T-helper 1 cell treated with Interleukin-12 subunit alpha and Interleukin-12 subunit beta and Interleukin-4 antibody, amounts not matched to agents 30 μg/mL and 1 μg/mL, for 36 hours (primary cell): Measurements from ENCODE around the gene DAB2.
"Not testable (repeated sequence)": the region's sequence is repeated elsewhere in the genome, so short reads cannot be mapped to it uniquely, and the experiment has no call there.

Experiments used
- H3K27ac Mint-ChIP-seq: one replicate; pipeline ENCODE4 v1.8.0; 2021; ENCODE audit warnings: mild to moderate bottlenecking, mixed read lengths
- H3K27me3 Mint-ChIP-seq: one replicate; pipeline ENCODE4 v1.8.0; 2021; ENCODE audit warnings: low read depth, mixed read lengths
- H3K36me3 Mint-ChIP-seq: one replicate; pipeline ENCODE4 v1.8.0; 2021; ENCODE audit warnings: low read depth, mixed read lengths
- H3K4me1 Mint-ChIP-seq: one replicate; pipeline ENCODE4 v1.8.0; 2021; ENCODE audit warnings: low read depth, mixed read lengths
- H3K4me3 Mint-ChIP-seq: one replicate; pipeline ENCODE4 v1.8.0; 2021; ENCODE audit warnings: mild to moderate bottlenecking, moderate library complexity, mixed read lengths
- H3K9me3 Mint-ChIP-seq: one replicate; pipeline ENCODE4 v1.8.0; 2021; ENCODE audit warnings: mixed read lengths

DAB2 gene

GRCh38 chr5:39337252-39337915 is 87.4 kb downstream of the DAB2 start:
- Mint-ChIP-seq H3K36me3 (no peaks in the 10 kb centered on the region), H3K4me1 (no peaks in the 10 kb centered on the region), H3K27ac (no peak overlapping the region), H3K4me3 (no peak overlapping the region), H3K9me3 (no peaks in the 10 kb centered on the region), H3K27me3 (no peaks in the 10 kb centered on the region)

GRCh38 chr5:39334296-39334695 is 90.5 kb downstream of the DAB2 start:
- H3K36me3 Mint-ChIP-seq, H3K27ac Mint-ChIP-seq, H3K4me1 Mint-ChIP-seq, H3K9me3 Mint-ChIP-seq, H3K27me3 Mint-ChIP-seq, H3K4me3 Mint-ChIP-seq: not testable (repeated sequence)

- no peak overlapping the region for H3K27ac Mint-ChIP-seq
- H3K27me3 Mint-ChIP-seq, result peaks cover 4% of the 10 kb centered on the region
- H3K9me3 Mint-ChIP-seq, result no peaks in the 10 kb centered on the region
- no peaks in the 10 kb centered on the region for H3K4me1 Mint-ChIP-seq
- H3K4me3 Mint-ChIP-seq, result no peak overlapping the region
- no peaks in the 10 kb centered on the region for H3K36me3 Mint-ChIP-seq
Measured at GRCh38 chr5:39333104-39333503, 91.7 kb downstream of the DAB2 start.

- H3K27me3 Mint-ChIP-seq, result peaks cover 4% of the 10 kb centered on the region
- no peaks in the 10 kb centered on the region for H3K9me3 Mint-ChIP-seq
- H3K4me1 Mint-ChIP-seq, result no peaks in the 10 kb centered on the region
- no peaks in the 10 kb centered on the region for H3K36me3 Mint-ChIP-seq
- no peak overlapping the region for H3K27ac Mint-ChIP-seq
- no peak overlapping the region for H3K4me3 Mint-ChIP-seq
Measured at GRCh38 chr5:39331861-39332381, 92.9 kb downstream of the DAB2 start.

- Mint-ChIP-seq H3K9me3 (no peaks in the 10 kb centered on the region), H3K4me3 (no peak overlapping the region), H3K36me3 (no peaks in the 10 kb centered on the region), H3K4me1 (no peaks in the 10 kb centered on the region), H3K27ac (no peak overlapping the region), H3K27me3 (peaks cover 4% of the 10 kb centered on the region)
Measured at GRCh38 chr5:39328731-39329130, 96.0 kb downstream of the DAB2 start.

GRCh38 chr5:39323542-39323941 is 101.2 kb downstream of the DAB2 start:
- no peak overlapping the region for H3K27ac Mint-ChIP-seq

More at GRCh38 chr5:39323542-39323941, 101.2 kb downstream of the DAB2 start:
- Mint-ChIP-seq H3K9me3 (no peaks in the 10 kb centered on the region), H3K4me1 (no peaks in the 10 kb centered on the region), H3K36me3 (no peaks in the 10 kb centered on the region), H3K27me3 (peaks cover 9% of the 10 kb centered on the region), H3K4me3 (no peak overlapping the region)
